AG09319 (cell line): Measurements from ENCODE around the gene AKAP7.

ENCODE experiments used
- DNase-seq: peaks from one replicate; pipeline ENCODE4 v3.0.0-alpha.2; 2010; ENCODE audit warnings: low read depth; ENCODE audit errors: extremely low read depth
- TF ChIP-seq, protein P1 (sequence below): IDR thresholded peaks from 2 replicates; pipeline ENCODE4 v1.5.1; 2011; ENCODE audit warnings: low read depth, mild to moderate bottlenecking, inconsistent platforms, low read length, moderate library complexity

AKAP7 gene

DNA sequence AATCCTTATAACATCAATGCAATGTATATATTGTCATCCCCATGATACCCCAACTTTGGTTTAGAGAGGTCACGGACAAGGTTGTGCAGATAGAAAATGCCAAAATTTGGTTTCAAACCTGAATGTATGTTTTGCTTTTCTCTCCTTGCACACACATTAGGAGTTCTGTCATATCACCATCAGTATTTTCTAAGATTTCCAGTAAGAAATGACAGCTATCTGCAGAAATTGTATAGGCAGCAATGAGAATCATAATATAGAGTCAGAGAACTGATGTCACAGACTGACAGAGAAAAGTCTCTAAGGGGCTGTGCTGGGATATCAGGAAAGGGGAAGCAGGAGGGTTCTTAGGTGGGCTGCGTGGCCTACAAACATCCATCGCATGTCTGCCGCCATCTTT, 140.0 kb downstream of the AKAP7 start:
- TF ChIP-seq, protein P1, sequence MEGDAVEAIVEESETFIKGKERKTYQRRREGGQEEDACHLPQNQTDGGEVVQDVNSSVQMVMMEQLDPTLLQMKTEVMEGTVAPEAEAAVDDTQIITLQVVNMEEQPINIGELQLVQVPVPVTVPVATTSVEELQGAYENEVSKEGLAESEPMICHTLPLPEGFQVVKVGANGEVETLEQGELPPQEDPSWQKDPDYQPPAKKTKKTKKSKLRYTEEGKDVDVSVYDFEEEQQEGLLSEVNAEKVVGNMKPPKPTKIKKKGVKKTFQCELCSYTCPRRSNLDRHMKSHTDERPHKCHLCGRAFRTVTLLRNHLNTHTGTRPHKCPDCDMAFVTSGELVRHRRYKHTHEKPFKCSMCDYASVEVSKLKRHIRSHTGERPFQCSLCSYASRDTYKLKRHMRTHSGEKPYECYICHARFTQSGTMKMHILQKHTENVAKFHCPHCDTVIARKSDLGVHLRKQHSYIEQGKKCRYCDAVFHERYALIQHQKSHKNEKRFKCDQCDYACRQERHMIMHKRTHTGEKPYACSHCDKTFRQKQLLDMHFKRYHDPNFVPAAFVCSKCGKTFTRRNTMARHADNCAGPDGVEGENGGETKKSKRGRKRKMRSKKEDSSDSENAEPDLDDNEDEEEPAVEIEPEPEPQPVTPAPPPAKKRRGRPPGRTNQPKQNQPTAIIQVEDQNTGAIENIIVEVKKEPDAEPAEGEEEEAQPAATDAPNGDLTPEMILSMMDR = no peak
- no peak for DNase-seq

DNA sequence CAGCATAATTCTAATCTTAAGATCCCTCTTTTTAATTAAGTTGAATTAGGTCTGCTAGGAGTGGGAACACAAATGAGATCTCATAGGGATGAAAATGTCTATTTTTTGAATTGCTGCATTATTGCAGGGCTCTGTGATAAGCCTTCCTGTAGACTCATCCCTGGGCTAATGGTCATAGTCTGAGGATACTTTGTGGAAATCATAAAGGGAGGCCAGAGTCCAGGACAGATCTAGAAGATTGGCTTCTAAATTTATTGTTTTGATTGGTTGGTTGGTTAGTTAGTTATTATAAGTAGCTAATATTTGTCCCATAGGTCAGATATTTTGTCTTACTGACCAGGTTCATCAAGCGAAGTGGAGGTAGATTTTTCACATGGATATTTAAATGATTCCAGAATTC, 142.3 kb downstream of the AKAP7 start:
- DNase-seq = no peak
- TF ChIP-seq, protein P1 = no peak

DNA sequence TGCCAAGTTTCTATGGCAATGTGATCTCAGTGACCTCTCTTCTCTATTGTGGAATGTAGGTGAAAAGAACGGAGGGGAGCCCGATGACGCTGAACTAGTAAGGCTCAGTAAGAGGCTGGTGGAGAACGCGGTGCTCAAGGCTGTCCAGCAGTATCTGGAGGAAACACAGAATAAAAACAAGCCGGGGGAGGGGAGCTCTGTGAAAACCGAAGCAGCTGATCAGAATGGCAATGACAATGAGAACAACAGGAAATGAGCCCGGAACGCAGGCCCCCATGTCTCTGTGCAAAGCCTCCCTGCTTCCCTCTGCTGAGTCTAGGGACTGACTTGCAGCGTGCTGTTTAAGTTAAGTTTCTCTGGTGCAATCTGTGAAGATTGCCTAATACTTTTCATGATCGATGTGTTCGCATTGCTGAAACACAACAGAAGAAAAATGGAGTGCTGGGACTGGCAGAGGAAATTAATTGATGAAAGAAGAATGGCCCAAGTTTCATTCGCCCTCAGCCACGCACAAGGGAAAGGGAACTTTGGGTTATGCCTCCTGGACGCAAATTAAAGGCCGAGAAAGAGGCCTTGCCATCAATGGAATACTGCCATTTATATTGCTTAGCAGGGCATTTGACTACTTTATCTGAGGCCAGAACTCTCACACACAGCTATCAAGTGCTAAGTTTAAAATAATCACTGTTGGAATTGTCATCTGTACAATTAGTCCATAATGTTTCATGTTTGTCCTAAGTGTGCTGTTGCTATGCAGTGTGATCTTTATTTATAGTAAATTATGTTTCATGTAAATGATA, 146.4 kb downstream of the AKAP7 start:
- no peak for DNase-seq
- TF ChIP-seq, protein P1 = no peak

DNA sequence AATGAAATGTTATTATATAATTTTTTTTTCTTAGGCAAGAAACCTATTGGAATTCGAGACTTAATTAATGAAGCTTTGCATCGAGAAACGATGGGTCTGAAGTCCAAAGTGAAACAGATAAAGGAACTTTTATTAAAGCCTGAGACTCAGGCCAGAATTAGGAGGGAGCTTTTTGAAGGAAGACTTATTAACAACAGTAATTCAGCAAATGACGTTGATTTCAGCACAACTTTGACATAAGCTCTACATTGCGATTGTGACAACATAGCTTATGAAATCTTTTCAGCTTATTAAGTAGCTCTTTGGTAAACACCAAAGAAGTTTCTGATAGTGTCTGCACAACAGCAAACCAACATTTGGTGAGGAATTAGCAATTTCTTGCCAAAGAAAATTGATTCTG, 147.1 kb downstream of the AKAP7 start:
- TF ChIP-seq, protein P1 = no peak
- DNase-seq = no peak

DNA sequence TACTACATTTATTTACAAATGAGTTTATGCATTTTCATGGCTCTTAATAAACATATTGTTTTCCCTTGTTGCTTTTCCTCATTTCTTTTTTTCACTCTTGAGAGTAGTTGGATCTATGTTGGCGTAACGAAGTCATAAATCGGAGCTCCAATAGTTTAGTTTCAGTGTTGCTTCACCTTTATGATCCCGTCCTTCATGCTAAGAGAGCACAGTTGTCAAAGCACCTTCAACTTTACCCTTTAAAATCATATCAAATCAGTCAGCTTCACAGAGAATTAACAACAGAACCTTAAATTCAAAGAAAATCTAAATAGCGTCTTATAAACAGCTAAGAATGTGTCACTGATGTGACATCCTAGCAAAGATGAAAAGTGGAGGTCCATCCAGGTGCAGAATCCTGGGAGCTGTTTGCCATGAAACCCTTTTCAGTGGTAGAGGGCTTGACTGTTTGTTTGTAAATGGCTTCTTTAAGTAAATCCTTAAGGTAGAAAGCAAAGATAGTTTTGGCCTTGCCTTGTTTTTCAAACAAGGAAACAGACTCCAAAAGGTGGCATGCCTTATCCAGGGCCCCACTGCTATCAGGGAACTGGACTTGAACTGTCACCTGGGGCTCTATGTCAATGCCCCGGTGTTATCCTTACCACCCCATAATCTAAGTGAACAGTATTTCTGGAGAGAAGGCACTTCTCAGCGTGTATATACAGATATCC, 148.4 kb downstream of the AKAP7 start:
- DNase-seq = no peak
- TF ChIP-seq, protein P1 = no peak

DNA sequence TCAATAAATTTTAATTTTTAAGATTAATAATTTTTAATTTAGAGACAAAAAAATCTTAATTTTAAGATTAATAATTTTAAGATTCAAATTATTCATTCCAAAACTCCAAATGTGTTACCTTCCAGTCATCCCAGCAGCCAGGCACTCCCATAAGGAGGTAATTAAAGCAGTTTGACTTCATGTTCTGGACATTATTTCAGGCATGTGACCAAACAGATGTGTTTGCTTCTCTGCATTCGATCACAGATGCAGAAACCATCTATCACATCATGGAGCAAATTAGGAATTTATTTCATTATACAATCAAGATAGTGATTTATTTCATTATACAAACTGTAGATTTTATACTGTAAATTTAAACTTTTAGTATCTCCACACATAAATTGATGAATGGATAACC, 150.3 kb downstream of the AKAP7 start:
- TF ChIP-seq, protein P1 = no peak
- DNase-seq = no peak

DNA sequence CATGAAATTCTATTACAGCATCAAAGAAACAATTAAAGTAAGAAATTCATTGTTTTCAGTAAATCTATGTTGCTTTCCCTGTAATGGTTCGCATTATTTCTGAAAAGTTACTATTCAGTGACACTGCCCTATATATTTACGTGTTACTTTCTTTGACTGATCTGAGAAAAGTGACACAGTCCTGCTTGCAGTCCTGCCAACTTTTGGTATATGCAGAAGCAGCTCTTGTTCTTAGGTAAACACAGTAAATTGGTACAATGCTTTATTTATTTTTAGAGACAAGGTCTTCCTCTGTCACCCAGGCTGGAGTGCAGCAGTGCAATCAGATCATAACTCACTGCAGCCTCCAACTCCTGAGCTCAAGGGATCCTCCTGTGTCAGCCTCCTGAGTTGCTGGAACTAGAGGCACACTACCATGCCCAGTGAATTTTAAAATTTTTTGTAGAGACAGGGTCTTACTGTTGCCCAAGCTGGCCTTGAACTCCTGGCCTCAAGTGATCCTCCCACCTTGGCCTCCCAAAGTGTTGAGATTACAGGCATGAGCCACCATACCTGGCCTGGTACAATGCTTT, 151.3 kb downstream of the AKAP7 start:
- TF ChIP-seq, protein P1 = no peak
- no peak for DNase-seq
